Stimulated activated CD8-positive, alpha-beta memory T cell treated with anti-CD3 and anti-CD28 coated beads, Interleukin-2, amount 100 ng/mL, for 48 hours (primary cell): ENCODE measurements around the gene PERM1.
"Not testable (repeated sequence)": the region's sequence is repeated elsewhere in the genome, so short reads cannot be mapped to it uniquely, and the experiment has no call there.

Source experiments
- DNase-seq, 2 donors: peaks; one replicate each; pipeline ENCODE4 v3.0.0-alpha.2; 2020; ENCODE audit warnings: low read depth in 2 of 2

The PERM1 gene

DNA sequence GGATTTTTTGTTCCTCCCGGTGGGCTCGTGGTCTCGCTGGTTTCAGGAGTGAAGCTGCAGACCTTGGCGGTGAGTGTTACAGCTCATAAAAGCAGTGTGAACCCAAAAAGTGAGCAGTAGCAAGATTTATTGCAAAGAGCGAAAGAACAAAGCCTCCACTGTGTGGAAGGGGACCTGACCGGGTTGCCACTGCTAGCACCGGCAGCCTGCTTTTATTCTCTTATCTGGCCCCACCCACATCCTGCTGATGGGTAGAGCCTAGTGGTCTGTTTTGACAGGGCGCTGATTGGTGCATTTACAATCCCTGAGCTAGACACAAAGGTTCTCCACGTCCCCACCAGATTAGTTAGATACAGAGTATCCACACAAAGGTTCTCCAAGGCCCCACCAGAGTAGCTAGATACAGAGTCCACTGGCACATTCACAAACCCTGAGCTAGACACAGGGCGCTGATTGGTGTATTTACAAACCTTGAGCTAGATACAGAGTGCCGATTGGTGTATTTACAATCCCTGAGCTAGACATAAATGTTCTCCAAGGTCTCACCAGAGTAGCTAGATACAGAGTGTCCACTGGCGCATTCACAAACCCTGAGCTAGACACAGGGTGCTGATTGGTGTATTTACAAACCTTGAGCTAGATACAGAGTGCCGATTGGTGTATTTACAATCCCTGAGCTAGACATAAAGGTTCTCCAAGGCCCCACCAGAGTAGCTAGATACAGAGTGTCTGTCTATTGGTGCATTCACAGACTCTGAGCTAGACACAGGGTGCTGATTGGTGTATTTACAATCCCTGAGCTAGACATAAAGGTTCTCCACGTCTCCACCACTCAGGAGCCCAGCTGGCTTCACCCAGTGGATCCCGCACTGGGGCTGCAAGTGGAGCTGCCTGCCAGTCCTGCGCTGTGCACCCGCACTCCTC, 35.8 kb upstream of the PERM1 start:
- DNase-seq = not testable (repeated sequence)

DNA sequence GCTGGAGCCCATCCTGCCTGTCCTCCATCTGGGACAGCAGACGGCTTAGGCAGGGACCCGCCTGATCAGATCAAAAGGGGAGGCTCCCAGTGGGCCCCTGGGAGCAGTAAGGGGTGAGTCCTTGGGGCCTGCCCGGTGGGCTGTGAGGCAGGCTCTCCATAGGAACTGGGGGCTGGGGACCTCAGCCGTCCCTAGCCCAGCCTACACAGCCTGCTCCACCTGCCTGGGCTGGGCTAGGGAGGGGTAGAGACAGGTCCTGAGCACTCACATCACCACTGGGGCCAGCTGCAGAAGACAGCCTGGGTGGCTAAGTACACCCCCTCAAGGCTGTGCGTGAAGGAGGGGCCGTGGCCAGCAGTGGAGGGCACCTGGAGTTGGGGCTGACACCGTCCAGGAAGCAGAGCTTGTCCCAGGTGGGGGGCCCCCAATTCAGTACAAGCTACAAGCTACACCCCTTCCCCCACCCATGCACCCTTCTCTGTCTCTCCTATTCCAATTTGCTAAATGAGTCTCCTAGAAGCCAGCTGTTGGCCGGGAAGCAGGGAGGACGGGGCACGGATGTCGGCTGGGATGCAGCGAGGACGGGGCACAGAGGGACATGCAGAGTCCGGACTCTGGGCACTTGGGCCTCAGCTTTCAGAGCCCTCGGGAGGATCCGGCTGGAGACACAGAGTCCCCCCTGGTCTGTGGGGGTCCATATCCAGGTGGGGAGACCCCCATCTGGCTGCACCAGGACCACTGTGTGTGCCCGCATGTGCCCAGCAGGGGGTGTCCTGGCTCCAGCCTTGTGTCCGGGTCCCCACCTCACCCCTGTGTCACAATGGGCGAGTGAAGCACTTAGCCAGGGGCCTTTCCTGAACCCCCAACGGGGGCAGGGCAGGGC, 33.1 kb upstream of the PERM1 start:
- no peak for DNase-seq

- no peak for DNase-seq
Measured at GRCh38 chr1:1013922-1014648, 32.2 kb upstream of the PERM1 start.

GRCh38 chr1:1013105-1013921, 31.4 kb upstream of the PERM1 start, which contains the start of gene ISG15:
Gene ISG15 (plus strand): TSS chr1:1013497. CDS start chr1:1013574, 77 bp downstream.
- DNase-seq = peak; percentile 78 to 79

DNA sequence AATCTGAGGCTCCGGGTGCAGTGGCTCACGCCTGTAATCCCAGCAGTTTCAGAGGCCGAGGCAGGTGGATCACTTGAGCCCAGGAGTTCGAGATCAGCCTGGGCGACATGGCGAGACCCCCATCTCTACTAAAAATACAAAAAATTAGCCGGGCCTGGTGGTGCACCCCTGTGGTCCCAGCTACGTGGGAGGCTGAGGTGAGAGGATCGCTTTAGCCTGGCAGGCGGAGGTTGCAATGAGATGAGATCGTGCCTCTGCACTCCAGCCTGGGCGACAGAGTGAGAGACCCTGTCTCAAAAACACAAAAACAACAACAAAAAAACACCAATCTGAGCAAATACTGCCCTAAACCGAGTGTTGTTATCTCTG, 30.8 kb upstream of the PERM1 start:
- DNase-seq = not testable (repeated sequence)

DNA sequence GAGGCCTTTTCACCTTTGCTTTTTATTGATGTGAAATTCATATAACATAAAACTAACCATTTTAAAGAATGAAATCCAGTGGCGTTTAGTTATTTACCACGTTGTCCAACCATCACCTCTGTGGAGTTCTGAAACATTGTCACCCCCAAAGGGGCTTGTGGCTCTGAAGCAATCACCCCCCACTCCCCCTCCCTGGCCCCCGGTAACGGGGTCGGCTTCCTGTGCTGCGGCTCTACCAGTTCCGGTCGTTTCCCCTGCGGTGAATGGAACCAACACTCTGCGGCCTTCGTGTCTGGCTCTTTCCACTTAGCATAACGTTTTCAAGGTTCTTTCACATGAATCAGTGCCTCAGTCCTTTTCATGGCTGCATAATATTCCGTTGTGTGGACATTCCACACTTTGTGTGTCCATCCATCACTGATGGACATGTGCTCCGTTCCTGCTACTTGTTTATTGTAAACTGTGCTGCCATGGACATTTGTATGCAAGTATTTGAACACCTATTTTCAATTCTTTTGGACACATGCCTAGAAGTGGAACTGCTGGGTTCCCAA, 29.6 kb upstream of the PERM1 start:
- DNase-seq = no peak

DNA sequence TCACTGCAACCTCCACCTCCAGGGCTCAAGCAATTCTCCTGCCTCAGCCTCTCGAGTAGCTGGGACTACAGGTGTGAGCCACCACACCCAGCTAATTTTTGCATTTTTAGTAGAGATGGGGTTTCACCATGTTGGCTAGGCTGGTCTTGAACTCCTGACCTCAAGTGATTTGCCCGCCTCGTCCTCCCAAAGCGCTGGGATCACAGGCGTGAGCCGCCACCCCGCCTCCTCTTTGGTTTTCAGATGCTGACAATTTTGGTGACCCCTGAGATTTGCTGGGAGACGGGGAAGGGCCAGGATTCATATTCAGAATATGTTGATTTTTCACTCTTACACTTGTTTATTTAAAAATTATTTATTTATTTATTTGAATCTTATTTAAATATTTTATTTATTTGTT, 28.2 kb upstream of the PERM1 start:
- not testable (repeated sequence) for DNase-seq

- no peak for DNase-seq
Measured at GRCh38 chr1:1006305-1007159, 24.6 kb upstream of the PERM1 start.

- no peak for DNase-seq
Measured at GRCh38 chr1:1005774-1006304, 23.9 kb upstream of the PERM1 start.

- DNase-seq = no peak
Measured at GRCh38 chr1:1004780-1005697, 23.1 kb upstream of the PERM1 start.

GRCh38 chr1:1004420-1004779, 22.5 kb upstream of the PERM1 start:
- no peak for DNase-seq

DNA sequence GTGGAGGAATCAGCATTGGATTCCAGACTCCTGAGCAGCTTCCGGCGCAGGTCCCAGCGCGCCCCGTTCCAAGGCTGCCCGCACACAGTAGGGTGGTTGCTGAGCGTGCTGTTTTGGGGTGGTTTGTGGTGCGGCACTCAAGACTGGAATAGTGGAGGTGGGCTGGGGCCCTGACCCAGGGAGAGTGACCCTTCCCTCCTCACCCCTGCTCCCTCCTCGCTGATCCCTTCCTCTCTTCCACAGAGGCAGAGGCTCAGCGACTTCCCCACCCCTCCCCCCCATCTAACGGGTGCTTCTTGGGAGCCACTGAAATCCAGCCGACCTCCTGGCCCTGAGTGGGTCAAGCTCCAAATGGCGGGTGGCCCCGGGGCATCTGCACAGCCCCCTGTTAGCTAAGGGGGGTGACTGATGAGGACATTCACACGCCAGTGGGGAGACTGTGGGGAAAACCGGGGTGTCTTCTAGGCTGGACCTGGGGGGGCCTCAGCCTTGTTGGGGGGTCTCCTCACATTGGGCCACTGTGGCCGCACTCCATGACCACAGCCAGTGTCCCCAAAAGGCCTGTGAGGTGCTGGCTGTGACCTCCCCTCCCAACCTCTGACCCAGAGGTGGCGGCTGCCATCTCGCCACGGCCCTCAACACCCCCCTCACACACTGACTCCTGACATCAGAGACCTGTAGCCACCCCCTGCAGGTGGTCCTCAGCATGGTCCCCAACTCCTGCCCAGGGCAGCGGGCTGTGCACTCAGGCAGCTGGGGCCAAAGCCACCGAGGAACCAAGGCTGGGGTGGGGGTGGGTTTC, 21.9 kb upstream of the PERM1 start:
- no peak for DNase-seq

DNA sequence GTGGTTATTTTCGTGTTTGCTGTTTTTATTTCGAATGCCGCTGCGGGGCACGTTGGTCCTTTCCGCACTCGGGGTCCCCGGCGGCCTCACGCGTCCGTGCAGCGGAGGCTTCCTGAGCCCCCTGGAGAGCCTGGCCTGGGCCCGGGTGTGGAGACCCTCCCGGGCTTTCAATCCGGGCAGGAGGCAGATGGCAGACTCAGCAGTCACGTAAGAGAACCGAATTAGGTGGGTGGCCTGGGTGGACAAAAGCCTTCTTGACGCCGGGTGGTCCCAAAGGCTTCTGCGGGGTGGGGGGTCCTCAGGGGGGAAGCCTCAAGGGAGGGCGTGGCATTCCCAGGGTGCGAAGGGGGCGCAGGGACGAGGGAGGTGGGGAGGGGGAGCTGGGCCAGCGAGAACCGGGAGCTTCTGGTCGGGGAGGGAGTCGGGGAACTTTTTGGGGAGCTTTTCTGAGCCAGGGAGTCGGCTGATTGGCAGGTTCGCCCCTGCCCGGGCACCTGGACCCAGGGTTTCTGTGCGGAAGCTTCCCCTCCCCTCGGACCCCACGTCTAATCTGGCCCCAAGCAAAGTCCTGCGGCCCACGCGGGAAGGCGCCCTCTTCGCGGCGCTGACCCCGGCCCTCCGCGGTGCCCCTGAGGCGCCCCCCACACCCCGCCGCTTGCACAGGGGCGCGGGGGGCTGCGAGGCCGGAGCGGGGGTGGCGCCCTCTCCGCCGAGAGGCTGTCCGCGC, 19.3 kb upstream of the PERM1 start:
- no peak for DNase-seq

GRCh38 chr1:1000357-1001056, 18.6 kb upstream of the PERM1 start:
- peak in 1 of 2 donors; percentile 48 for DNase-seq

DNA sequence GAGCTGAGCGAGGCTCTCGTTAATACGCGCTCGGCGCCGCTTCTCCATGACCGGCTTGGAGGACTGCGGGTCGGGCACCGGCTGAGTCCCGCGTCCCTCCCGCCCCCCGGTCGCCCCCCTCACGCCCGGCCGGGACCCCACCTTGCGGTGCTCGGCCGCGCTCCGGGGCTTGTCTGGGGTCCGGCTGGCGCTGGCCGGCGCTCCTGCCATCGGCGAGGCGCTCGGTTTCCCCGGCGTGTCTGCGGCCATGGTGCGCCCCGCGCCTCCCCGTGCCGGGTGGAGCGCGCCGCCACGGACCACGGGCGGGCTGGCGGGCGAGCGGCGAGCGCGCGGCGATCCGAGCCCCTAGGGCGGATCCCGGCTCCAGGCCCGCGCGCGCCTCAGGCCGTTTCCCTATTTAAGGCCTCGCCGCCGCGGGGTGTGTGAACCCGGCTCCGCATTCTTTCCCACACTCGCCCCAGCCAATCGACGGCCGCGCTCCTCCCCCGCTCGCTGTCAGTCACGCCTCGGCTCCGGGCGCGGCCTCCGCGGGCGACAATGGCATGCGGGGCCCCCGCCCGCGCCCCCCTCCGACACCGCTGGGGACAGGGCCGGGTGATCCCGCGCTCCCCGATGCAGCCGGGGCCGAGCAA, 17.9 kb upstream of the PERM1 start, which contains the start of gene HES4:
Gene HES4 (minus strand): TSS at position 373 of the 632 bp plus-strand sequence. CDS start 124 bp downstream, at position 249.
- DNase-seq = no peak
